HEK293 (cell line): ENCODE measurements around the gene GRB2.

Experiments
- BCL11A ChIP-seq: fragments of 450-650 bp; formaldehyde crosslinking; IDR thresholded peaks from 2 replicates; pipeline ENCODE4 v1.5.1; 2016; ENCODE audit warnings: low read depth, missing biosample characterization, missing genetic modification characterization
- BCL11B ChIP-seq: fragments of 450-650 bp; formaldehyde crosslinking; IDR thresholded peaks from 2 replicates; pipeline ENCODE4 v1.5.1; 2016; ENCODE audit warnings: low read depth, missing biosample characterization, missing genetic modification characterization
- GLI2 ChIP-seq: fragments of 450-650 bp; formaldehyde crosslinking; IDR thresholded peaks from 2 replicates; pipeline ENCODE4; 2017; ENCODE audit warnings: missing biosample characterization, missing genetic modification characterization, low read depth, borderline replicate concordance
- MEIS1 ChIP-seq: sonication (generic); formaldehyde crosslinking; IDR thresholded peaks from 2 replicates; pipeline ENCODE4 v1.8.1; 2022; ENCODE audit warnings: missing genetic modification reagents, mild to moderate bottlenecking, borderline replicate concordance
- YY1 ChIP-seq: fragments of 450-650 bp; formaldehyde crosslinking; IDR thresholded peaks from 2 replicates; pipeline ENCODE4 v1.5.1; 2018; ENCODE audit warnings: missing biosample characterization, missing genetic modification characterization
- ZNF2 ChIP-seq: fragments of 450-650 bp; formaldehyde crosslinking; IDR thresholded peaks from 2 replicates; pipeline ENCODE4 v1.5.1; 2016; ENCODE audit warnings: missing biosample characterization, missing genetic modification characterization
- ZNF302 ChIP-seq: fragments of 450-650 bp; formaldehyde crosslinking; IDR thresholded peaks from 2 replicates; pipeline ENCODE4 v1.5.1; 2016; ENCODE audit warnings: missing biosample characterization, missing genetic modification characterization, low read depth
- ZNF571 ChIP-seq: fragments of 450-650 bp; formaldehyde crosslinking; IDR thresholded peaks from 2 replicates; pipeline ENCODE4 v1.5.0; 2017; ENCODE audit warnings: missing biosample characterization, missing genetic modification characterization
- ZNF777 ChIP-seq: fragments of 450-650 bp; formaldehyde crosslinking; IDR thresholded peaks from 2 replicates; pipeline ENCODE4 v1.5.1; 2017; ENCODE audit warnings: missing biosample characterization, missing genetic modification characterization, borderline replicate concordance
- TF ChIP-seq, protein P1 (sequence below): fragments of 450-650 bp; formaldehyde crosslinking; IDR thresholded peaks from 2 replicates; pipeline ENCODE4 v1.5.1; 2016; ENCODE audit warnings: missing biosample characterization, missing genetic modification characterization
- TF ChIP-seq, protein P2 (sequence below): fragments of 450-650 bp; formaldehyde crosslinking; IDR thresholded peaks from 2 replicates; pipeline ENCODE4 v1.5.1; 2017; ENCODE audit warnings: missing biosample characterization, missing genetic modification characterization
- TF ChIP-seq, protein P3 (sequence below): sonication (generic); formaldehyde crosslinking; IDR thresholded peaks from 2 replicates; pipeline ENCODE4 v1.8.1; 2022; ENCODE audit warnings: mild to moderate bottlenecking, moderate library complexity, missing genetic modification reagents
- TF ChIP-seq, protein P4 (sequence below): fragments of 450-650 bp; formaldehyde crosslinking; IDR thresholded peaks from 2 replicates; pipeline ENCODE4 v1.5.1; 2016; ENCODE audit warnings: missing biosample characterization, missing genetic modification characterization

DNA sequence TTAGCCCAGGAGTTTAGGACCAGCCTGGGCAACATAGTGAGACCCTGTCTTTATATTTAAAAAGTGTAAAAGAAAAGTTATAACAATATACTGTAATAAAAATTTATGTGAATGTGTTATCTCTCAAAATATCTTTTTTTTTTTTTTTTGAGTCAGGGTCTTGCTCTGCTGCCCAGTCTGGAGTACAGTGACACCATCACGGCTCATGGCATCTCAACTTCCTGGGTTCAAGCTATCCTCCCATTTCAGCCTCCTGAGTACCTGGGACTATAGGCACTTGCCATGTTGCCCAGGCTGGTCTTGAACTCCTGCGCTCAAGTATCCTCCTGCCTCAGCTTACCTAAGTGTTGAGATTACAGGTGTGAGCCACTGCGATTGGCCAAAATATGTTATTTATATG, 70.8 kb downstream of the GRB2 start:
- TF ChIP-seq, protein P1, sequence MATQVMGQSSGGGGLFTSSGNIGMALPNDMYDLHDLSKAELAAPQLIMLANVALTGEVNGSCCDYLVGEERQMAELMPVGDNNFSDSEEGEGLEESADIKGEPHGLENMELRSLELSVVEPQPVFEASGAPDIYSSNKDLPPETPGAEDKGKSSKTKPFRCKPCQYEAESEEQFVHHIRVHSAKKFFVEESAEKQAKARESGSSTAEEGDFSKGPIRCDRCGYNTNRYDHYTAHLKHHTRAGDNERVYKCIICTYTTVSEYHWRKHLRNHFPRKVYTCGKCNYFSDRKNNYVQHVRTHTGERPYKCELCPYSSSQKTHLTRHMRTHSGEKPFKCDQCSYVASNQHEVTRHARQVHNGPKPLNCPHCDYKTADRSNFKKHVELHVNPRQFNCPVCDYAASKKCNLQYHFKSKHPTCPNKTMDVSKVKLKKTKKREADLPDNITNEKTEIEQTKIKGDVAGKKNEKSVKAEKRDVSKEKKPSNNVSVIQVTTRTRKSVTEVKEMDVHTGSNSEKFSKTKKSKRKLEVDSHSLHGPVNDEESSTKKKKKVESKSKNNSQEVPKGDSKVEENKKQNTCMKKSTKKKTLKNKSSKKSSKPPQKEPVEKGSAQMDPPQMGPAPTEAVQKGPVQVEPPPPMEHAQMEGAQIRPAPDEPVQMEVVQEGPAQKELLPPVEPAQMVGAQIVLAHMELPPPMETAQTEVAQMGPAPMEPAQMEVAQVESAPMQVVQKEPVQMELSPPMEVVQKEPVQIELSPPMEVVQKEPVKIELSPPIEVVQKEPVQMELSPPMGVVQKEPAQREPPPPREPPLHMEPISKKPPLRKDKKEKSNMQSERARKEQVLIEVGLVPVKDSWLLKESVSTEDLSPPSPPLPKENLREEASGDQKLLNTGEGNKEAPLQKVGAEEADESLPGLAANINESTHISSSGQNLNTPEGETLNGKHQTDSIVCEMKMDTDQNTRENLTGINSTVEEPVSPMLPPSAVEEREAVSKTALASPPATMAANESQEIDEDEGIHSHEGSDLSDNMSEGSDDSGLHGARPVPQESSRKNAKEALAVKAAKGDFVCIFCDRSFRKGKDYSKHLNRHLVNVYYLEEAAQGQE: no peak
- TF ChIP-seq, protein P2, sequence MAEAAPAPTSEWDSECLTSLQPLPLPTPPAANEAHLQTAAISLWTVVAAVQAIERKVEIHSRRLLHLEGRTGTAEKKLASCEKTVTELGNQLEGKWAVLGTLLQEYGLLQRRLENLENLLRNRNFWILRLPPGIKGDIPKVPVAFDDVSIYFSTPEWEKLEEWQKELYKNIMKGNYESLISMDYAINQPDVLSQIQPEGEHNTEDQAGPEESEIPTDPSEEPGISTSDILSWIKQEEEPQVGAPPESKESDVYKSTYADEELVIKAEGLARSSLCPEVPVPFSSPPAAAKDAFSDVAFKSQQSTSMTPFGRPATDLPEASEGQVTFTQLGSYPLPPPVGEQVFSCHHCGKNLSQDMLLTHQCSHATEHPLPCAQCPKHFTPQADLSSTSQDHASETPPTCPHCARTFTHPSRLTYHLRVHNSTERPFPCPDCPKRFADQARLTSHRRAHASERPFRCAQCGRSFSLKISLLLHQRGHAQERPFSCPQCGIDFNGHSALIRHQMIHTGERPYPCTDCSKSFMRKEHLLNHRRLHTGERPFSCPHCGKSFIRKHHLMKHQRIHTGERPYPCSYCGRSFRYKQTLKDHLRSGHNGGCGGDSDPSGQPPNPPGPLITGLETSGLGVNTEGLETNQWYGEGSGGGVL (tag by site-specific recombination): no peak
- no peak for TF ChIP-seq ZNF302 (tag by site-specific recombination)
- TF ChIP-seq, protein P3, sequence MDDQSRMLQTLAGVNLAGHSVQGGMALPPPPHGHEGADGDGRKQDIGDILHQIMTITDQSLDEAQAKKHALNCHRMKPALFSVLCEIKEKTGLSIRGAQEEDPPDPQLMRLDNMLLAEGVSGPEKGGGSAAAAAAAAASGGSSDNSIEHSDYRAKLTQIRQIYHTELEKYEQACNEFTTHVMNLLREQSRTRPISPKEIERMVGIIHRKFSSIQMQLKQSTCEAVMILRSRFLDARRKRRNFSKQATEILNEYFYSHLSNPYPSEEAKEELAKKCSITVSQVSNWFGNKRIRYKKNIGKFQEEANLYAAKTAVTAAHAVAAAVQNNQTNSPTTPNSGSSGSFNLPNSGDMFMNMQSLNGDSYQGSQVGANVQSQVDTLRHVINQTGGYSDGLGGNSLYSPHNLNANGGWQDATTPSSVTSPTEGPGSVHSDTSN (CRISPR knock-in tag): no peak
- TF ChIP-seq, protein P4, sequence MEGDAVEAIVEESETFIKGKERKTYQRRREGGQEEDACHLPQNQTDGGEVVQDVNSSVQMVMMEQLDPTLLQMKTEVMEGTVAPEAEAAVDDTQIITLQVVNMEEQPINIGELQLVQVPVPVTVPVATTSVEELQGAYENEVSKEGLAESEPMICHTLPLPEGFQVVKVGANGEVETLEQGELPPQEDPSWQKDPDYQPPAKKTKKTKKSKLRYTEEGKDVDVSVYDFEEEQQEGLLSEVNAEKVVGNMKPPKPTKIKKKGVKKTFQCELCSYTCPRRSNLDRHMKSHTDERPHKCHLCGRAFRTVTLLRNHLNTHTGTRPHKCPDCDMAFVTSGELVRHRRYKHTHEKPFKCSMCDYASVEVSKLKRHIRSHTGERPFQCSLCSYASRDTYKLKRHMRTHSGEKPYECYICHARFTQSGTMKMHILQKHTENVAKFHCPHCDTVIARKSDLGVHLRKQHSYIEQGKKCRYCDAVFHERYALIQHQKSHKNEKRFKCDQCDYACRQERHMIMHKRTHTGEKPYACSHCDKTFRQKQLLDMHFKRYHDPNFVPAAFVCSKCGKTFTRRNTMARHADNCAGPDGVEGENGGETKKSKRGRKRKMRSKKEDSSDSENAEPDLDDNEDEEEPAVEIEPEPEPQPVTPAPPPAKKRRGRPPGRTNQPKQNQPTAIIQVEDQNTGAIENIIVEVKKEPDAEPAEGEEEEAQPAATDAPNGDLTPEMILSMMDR (tag by site-specific recombination): no peak
- TF ChIP-seq MEIS1 (CRISPR knock-in tag): no peak
- no peak for TF ChIP-seq BCL11B (tag by site-specific recombination)
- no peak for TF ChIP-seq BCL11A (tag by site-specific recombination)
- TF ChIP-seq YY1: no peak
- TF ChIP-seq ZNF2 (tag by site-specific recombination): no peak
- TF ChIP-seq ZNF777 (tag by site-specific recombination): no peak
- no peak for TF ChIP-seq GLI2 (tag by site-specific recombination)
- TF ChIP-seq ZNF571 (tag by site-specific recombination): no peak
